VCaP (cell line): ENCODE measurements around the gene TWIST2.

ENCODE experiments used
- H3K27ac ChIP-seq: fragments of 450-650 bp; 2 replicates; pipeline ENCODE4 v1.5.1; 2017
- TF ChIP-seq, protein P1 (sequence below): fragments of 450-650 bp; conservative IDR thresholded peaks from 2 replicates; pipeline ENCODE4 v1.5.1; 2017; ENCODE audit warnings: mild to moderate bottlenecking, moderate library complexity

The TWIST2 gene

DNA sequence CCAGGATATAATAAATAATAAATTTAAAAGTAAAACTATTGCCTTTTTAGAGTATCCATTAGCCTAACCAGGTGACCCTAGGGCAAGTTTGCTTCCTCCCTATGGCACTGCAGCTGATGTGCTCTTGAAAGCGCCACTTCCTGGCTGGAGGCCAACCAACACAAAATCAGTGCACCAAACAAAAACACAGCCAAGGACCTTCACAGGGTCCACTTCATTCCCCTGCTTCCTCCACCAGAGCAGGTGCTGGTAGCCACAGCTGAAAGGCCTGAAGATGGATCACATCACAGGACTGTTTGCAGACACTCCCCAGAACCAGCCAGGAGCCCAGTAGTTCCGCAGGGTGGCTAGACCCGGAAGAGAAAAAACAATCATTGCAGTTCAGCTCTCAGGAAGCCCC lies 108.8 kb downstream of the TWIST2 start:
- H3K27ac ChIP-seq: no peak overlapping the region
- TF ChIP-seq, protein P1, sequence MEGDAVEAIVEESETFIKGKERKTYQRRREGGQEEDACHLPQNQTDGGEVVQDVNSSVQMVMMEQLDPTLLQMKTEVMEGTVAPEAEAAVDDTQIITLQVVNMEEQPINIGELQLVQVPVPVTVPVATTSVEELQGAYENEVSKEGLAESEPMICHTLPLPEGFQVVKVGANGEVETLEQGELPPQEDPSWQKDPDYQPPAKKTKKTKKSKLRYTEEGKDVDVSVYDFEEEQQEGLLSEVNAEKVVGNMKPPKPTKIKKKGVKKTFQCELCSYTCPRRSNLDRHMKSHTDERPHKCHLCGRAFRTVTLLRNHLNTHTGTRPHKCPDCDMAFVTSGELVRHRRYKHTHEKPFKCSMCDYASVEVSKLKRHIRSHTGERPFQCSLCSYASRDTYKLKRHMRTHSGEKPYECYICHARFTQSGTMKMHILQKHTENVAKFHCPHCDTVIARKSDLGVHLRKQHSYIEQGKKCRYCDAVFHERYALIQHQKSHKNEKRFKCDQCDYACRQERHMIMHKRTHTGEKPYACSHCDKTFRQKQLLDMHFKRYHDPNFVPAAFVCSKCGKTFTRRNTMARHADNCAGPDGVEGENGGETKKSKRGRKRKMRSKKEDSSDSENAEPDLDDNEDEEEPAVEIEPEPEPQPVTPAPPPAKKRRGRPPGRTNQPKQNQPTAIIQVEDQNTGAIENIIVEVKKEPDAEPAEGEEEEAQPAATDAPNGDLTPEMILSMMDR: no peak
